ENCODE measurements around the gene SMPDL3A. TPM values are rescaled to one million over a fixed set of nuclear protein-coding genes. Genes with fewer than 3 reads are reported as not detected.

Gene SMPDL3A
- polyA plus RNA-seq, 3 donors, result 12.4 to 13.4 (median 13.3) TPM

DNA sequence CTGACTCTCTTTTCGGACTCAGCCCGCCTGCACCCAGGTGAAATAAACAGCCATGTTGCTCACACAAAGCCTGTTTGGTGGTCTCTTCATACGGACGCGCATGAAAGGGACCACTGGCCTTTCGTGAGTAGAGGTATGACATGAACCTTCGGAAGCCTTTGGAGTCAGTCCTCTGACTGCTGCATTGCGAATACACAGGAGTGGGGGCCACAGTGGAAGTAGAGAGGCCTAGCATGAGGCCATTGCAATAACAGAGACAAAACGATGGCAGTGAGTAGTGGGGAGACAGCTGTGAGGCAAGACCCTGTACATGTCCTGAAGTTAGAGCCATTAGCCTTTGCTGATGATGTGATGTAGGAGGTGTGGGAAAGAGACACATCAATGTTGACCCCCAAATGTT lies 56.4 kb downstream of the SMPDL3A start:
- no peak for DNase-seq

GRCh38 chr6:122845916-122846612 lies 57.0 kb downstream of the SMPDL3A start:
- DNase-seq, result no peak

- DNase-seq, result no peak
These were observed 64.4 kb downstream of the SMPDL3A start for GRCh38 chr6:122853259-122853995.

Other genes with a start within 250 kb of the SMPDL3A start
- gene PKIB, start 178.9 kb upstream of the SMPDL3A start, polyA plus RNA-seq (ENCODE audit: insufficient read length in 3 of 3), result 1 to 10 TPM; 1.5 to 2.4 (median 1.6) TPM
- under 1 TPM; 0.14 to 0.73 (median 0.22) TPM for gene FABP7, start 9.5 kb upstream of the SMPDL3A start, polyA plus RNA-seq (ENCODE audit: insufficient read length in 3 of 3)
- gene CLVS2, start 207.0 kb downstream of the SMPDL3A start, polyA plus RNA-seq (ENCODE audit: insufficient read length in 3 of 3), result under 1 TPM; 0.10 to 0.30 (median 0.24) TPM

Data from renal pelvis (tissue), 4 donors.